ENCODE results near the gene COX4I1. TPM values are rescaled to one million over a fixed set of nuclear protein-coding genes. Genes with fewer than 3 reads are reported as not detected.

The COX4I1 gene
- total and polyA plus RNA-seq, 2 donors (not counting 1 experiment from before 2014, with no cell fraction given): 759 to 813 TPM

DNA sequence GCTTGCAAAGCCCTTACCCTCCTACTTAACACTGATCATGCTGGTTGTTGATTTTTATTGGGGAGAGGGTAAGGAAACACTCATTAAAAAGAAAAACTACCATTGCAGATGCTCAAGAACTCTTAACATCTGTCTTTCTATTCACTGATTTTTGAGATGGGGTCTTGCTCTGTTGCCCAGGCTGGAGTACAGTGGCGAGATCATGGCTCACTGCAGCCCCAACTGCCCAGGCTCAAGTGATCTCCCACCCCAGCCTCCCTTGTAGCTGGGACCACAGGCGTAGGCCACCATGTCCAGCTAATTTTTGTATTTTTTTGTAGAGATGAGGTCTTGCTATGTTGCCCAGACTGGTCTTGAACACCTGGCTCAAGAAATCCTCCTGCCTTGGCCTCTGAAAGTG, 14.7 kb upstream of the COX4I1 start:
- H3K27me3 Mint-ChIP-seq: no peaks in the 10 kb centered on the region
- peaks cover 11% of the 10 kb centered on the region for H3K4me1 Mint-ChIP-seq
- Histone ChIP-seq H3K27ac (ENCODE audit: low read length in 2 of 2) (no peak overlapping the region), H3K27me3 (replicated peaks in 1 of 4; ENCODE audit: control extremely low read depth in 1 of 4, control insufficient read depth in 3 of 4, insufficient read depth in 4 of 4, low read length in 3 of 4) (no peaks in the 10 kb centered on the region), H3K36me3 (replicated peaks in 1 of 2; ENCODE audit: control extremely low read depth in 1 of 2, control insufficient read depth in 1 of 2, extremely low read depth in 1 of 2, insufficient read depth in 2 of 2, low read length in 1 of 2) (peaks cover 4 to 69% of the 10 kb centered on the region in 2 experiments), H4K20me1 (ENCODE audit: control insufficient read depth, insufficient read depth, low read length, poor library complexity, severe bottlenecking) (peaks cover 32% of the 10 kb centered on the region), H3K79me2 (ENCODE audit: control insufficient read depth, insufficient read depth, low read length) (peaks cover 35% of the 10 kb centered on the region), H3K4me3 (ENCODE audit: control extremely low read depth in 1 of 5, extremely low read depth in 1 of 5, insufficient read depth in 1 of 5, low read depth in 2 of 5, low read length in 4 of 5) (no peak overlapping the region), H2AFZ (ENCODE audit: insufficient read depth, low read depth, low read length, poor library complexity, severe bottlenecking) (no peak overlapping the region), H3K9ac (ENCODE audit: low read length) (no peak overlapping the region), H3K4me2 (replicated peaks; ENCODE audit: low read depth, low read length, poor library complexity, severe bottlenecking) (no peak overlapping the region), H3K4me1 (ENCODE audit: control insufficient read depth in 2 of 2, insufficient read depth in 2 of 2, low read length in 2 of 2) (no peaks in the 10 kb centered on the region), H3K9me3 (ENCODE audit: control extremely low read depth in 1 of 3, control insufficient read depth in 2 of 3, insufficient read depth in 1 of 3, low read length in 2 of 3) (no peaks in the 10 kb centered on the region)
- no peak for TF ChIP-seq CTCF (IDR thresholded peaks at IDR 0.05)
- TF ChIP-seq EZH2 (IDR thresholded peaks at IDR 0.05; ENCODE audit: borderline replicate concordance, insufficient read depth, low read depth, low read length, poor library complexity, severe bottlenecking): no peak
- H3K9me3 Mint-ChIP-seq (ENCODE audit: insufficient read depth): no peaks in the 10 kb centered on the region
- whole genome bisulfite sequencing (ENCODE audit: insufficient coverage): no CpG with 5 or more reads among the region's 2 CpGs
- no peak overlapping the region for H3K27ac Mint-ChIP-seq
- ATAC-seq (ENCODE audit: low read depth) (no peak), DNase-seq (no peak)
- POLR2A ChIA-PET: interaction anchor here (1.2 kb wide), 1 partner anchor 9 kb away, joined by 4 read pairs; no protein-coding TSS in a partner anchor
- H3K4me3 Mint-ChIP-seq: no peak overlapping the region
- CTCF ChIA-PET: no interaction called here
- intact Hi-C loops (cut with micrococcal nuclease): no loop called here

DNA sequence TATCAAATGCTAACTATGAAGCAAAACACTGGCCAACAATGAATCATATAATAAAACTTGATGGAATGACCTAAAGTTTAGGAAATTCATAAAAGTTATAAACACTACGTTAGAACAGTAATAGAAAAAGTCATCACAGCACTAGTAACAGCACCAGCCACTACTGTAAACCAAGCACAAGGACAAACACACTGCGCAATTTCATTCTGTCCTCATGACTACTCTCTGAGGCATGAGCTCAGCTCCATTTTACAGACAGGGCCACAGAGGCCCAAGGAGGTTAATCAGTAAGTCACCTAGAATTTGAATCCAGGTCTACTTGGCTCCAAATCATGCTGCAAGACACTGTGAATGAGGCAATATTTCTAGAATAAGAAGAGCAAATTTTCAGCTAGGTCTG, 13.6 kb upstream of the COX4I1 start:
- H3K27me3 ChIP-seq (replicated peaks in 1 of 4; ENCODE audit: control extremely low read depth in 1 of 4, control insufficient read depth in 3 of 4, insufficient read depth in 4 of 4, low read length in 3 of 4): no peaks in the 10 kb centered on the region
- intact Hi-C loops (cut with micrococcal nuclease): no loop called here
- ATAC-seq (ENCODE audit: low read depth): no peak
- WGBS (ENCODE audit: insufficient coverage): 91% methylated on average over 1 of the region's 2 CpGs
- DNase-seq: no peak
- no peaks in the 10 kb centered on the region for H3K9me3 ChIP-seq (ENCODE audit: control extremely low read depth in 1 of 3, control insufficient read depth in 2 of 3, insufficient read depth in 1 of 3, low read length in 2 of 3)
- H4K20me1 ChIP-seq (ENCODE audit: control insufficient read depth, insufficient read depth, low read length, poor library complexity, severe bottlenecking): peaks cover 36% of the 10 kb centered on the region
- no peak overlapping the region for H3K9ac ChIP-seq (ENCODE audit: low read length)
- ChIA-PET CTCF (interaction anchor here (1.0 kb wide), 1 partner anchor 34 kb away, joined by 3 read pairs; no protein-coding TSS in a partner anchor), POLR2A (interaction anchor here (1.2 kb wide), 1 partner anchor 10 kb away, joined by 4 read pairs; no protein-coding TSS in a partner anchor)
- Mint-ChIP-seq H3K27me3 (no peaks in the 10 kb centered on the region), H3K27ac (no peak overlapping the region), H3K9me3 (ENCODE audit: insufficient read depth) (no peaks in the 10 kb centered on the region), H3K4me3 (no peak overlapping the region), H3K4me1 (peaks cover 15% of the 10 kb centered on the region)
- no peak overlapping the region for H3K4me2 ChIP-seq (replicated peaks; ENCODE audit: low read depth, low read length, poor library complexity, severe bottlenecking)
- H2AFZ ChIP-seq (ENCODE audit: insufficient read depth, low read depth, low read length, poor library complexity, severe bottlenecking): no peak overlapping the region
- H3K27ac ChIP-seq (ENCODE audit: low read length in 2 of 2): no peak overlapping the region
- TF ChIP-seq CTCF (IDR thresholded peaks at IDR 0.05) (no peak), EZH2 (IDR thresholded peaks at IDR 0.05; ENCODE audit: borderline replicate concordance, insufficient read depth, low read depth, low read length, poor library complexity, severe bottlenecking) (no peak)
- H3K79me2 ChIP-seq (ENCODE audit: control insufficient read depth, insufficient read depth, low read length): peaks cover 45% of the 10 kb centered on the region
- H3K36me3 ChIP-seq (replicated peaks in 1 of 2; ENCODE audit: control extremely low read depth in 1 of 2, control insufficient read depth in 1 of 2, extremely low read depth in 1 of 2, insufficient read depth in 2 of 2, low read length in 1 of 2): peaks cover 4 to 62% of the 10 kb centered on the region in 2 experiments
- no peaks in the 10 kb centered on the region for H3K4me1 ChIP-seq (ENCODE audit: control insufficient read depth in 2 of 2, insufficient read depth in 2 of 2, low read length in 2 of 2)
- no peak overlapping the region for H3K4me3 ChIP-seq (ENCODE audit: control extremely low read depth in 1 of 5, extremely low read depth in 1 of 5, insufficient read depth in 1 of 5, low read depth in 2 of 5, low read length in 4 of 5)

Measured in B cell (primary cell).